Measurements from ENCODE around the gene ADPRM.

DNA sequence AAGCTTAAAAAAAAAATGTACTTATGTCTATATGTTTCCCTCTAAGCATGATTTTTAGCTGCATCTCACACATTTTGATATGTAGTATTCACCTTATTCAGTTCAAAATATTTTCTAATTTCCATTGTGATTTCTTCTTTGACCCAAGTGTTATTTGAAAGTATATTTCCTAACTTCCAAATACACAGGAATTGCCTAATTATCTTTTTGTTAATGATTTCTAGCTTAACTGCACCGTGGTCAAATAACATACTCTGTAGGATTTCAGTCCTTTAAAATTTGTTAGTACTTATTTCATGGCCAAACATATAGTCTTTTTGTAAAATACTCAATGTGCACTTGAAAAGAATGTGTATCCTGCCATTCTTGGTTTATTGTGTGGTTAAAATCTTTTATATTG lies 21.2 kb downstream of the ADPRM start:
- TF ChIP-seq, protein P1, sequence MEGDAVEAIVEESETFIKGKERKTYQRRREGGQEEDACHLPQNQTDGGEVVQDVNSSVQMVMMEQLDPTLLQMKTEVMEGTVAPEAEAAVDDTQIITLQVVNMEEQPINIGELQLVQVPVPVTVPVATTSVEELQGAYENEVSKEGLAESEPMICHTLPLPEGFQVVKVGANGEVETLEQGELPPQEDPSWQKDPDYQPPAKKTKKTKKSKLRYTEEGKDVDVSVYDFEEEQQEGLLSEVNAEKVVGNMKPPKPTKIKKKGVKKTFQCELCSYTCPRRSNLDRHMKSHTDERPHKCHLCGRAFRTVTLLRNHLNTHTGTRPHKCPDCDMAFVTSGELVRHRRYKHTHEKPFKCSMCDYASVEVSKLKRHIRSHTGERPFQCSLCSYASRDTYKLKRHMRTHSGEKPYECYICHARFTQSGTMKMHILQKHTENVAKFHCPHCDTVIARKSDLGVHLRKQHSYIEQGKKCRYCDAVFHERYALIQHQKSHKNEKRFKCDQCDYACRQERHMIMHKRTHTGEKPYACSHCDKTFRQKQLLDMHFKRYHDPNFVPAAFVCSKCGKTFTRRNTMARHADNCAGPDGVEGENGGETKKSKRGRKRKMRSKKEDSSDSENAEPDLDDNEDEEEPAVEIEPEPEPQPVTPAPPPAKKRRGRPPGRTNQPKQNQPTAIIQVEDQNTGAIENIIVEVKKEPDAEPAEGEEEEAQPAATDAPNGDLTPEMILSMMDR (IDR thresholded peaks at IDR 0.05), result no peak
- no peak for TF ChIP-seq ZFX (IDR thresholded peaks at IDR 0.05; ENCODE audit: borderline replicate concordance)
